Cerebellar nuclear complex (tissue), 1 donor: ENCODE data around the gene GOLGA2.
"Not testable (repeated sequence)": the region's sequence is repeated elsewhere in the genome, so short reads cannot be mapped to it uniquely, and the experiment has no call there.

Experiments
- DNase-seq, 2 experiments: peaks; one replicate each; lab custom pipeline; 2025; lab: John Stamatoyannopoulos, UW

The GOLGA2 gene

GRCh38 chr9:128294142-128294541 is 18.3 kb upstream of the GOLGA2 start:
- no peak for DNase-seq

DNA sequence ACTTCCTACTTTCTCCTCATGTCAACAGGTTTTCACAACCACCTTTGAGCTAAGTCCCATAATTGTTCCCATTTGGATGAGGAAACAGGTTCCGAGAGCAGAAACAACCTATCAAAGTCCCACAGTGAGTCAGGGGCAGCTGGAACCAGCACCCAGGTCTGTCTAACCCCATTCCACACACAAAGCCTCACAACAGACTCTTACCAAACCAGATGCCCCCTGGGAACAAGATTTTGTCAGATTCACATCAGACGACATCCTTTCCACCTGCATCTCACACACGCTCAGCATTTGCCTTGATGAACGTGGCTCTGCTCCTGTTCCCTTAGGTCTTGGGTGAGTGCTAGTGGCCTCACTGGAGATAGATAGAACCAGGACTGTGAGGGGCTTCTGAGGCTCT is 17.3 kb upstream of the GOLGA2 start:
- no peak for DNase-seq

DNA sequence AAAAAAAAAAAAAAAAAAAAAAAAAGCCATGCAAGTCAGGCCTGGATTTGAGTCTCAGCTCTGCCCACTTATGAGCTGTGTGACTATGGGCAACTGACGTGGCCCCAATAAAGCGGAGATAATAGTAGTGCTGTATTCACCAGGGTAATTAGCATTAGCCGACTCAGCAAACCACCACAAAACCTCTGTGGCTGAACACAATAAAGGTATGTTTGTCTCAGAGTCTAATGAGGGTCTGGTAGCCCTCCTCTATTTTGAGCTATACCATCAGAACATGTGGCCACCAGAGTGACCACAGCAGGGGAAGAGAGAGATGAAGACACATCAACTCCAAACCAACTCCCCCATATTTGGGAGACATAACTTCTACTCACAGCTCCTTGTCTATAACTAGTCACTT is 16.2 kb upstream of the GOLGA2 start:
- no peak for DNase-seq

GRCh38 chr9:128288273-128289004 is 12.6 kb upstream of the GOLGA2 start:
- no peak for DNase-seq

GRCh38 chr9:128286440-128286839 is 10.6 kb upstream of the GOLGA2 start:
- peak in 1 of 2 experiments; percentile 17 for DNase-seq

DNA sequence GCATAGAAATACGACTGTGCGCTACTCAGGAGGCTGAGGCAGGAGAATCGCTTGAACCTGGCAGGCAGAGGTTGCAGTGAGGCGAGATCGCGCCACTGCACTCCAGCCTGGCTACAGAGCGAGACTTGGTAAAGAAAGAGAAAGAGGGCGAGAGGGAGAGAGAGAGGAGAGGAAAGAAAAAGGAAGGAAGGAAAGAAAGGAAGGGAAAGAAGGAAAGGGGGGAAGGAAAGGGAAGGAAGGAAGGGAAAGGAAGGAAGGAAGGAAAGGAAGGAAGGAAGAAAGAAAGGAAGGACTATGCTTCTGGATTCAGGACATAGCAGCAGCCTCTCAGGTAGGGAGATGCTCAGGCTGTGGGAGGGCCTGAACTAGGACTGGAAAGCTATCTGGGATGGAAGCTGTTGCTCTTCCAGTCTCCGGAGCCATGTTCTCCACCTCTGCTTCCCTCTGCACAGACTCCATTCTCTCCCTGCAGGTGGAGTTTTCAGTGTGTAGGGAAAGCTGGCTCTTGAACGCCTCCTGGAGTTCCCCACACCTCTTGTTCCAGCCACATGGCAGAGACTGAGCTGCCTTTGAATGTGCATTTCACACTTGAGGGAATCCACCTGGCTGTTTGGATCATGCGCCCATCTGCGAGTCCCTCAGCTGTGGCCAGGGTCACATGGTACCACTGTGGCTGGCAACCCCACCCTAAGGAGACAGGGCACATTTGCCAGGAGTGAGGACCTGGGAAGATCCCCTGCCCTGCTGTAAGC is 9.4 kb upstream of the GOLGA2 start:
- peak in 1 of 2 experiments; percentile 4 for DNase-seq

- DNase-seq = no peak
These were observed 6.7 kb upstream of the GOLGA2 start for GRCh38 chr9:128282500-128282899.

DNA sequence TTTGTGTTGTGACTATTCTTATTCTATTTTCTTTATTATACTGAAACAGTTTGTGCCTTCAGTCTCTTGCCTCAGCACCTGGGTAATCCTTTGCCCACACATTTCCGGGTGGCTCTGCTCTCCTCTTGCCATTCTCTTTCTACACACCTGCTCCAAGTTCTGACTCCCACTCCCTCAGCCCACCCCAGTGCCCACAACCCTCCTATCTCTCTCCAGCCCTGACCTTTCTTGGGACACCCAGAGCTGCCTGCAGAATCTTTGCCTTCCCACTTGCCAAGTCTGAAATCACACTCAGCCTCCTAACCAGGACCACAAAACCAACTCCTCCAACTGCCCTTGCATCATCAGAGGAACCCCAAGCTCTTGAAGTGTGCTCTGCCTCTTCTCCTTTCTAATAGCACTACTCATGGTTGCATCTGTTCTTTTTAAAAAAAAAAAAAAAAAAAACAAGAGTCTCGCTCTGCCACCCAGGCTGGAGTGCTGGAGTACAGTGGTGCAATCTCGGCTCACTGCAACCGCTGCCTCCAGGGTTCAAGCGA is 4.3 kb upstream of the GOLGA2 start:
- no peak for DNase-seq

DNA sequence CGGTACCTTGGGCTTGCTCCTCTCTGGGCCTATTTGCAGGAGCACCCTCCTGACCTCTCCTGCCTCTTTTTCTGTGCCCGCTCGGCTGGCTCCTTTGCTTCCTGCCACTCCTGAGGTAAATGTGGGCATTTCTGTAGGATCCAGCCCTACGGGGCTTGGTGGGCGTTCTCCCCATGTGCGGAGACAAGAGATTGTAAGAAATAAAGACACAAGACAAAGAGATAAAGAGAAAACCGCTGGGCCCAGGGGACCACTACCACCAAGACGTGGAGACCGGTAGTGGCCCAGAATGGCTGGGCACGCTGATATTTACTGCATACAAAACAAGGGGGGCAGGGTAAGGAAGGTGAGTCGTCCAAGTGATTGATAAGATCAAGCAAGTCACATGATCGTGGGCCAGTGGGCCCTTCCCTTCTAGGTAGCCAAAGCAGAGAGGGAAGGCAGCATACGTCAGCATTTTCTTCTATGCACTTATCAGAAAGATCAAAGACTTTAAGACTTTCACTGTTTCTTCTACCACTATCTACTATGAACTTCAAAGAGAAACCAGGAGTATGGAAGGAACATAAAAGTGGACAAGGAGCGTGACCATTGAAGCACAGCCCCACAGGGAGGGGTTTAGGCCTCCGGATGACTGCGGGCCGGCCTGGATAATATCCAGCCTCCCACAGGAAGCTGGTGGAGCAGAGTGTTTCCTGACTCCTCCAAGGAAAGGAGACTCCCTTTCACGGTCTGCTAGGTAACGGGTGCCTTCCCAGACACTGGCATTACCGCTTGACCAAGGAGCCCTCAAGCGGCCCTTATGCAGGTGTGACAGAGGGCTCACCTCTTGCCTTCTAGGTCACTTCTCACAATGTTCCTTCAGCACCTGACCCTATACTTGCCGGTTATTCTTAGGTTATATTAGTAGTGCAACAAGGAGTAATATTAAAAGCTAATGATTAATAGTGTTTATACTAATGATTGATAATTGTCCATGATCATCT is 3.6 kb upstream of the GOLGA2 start:
- not testable (repeated sequence) for DNase-seq

GRCh38 chr9:128276574-128277270 is 915 bp upstream of the GOLGA2 start:
- no peak for DNase-seq

- DNase-seq = peak; percentile 84 to 92
These were observed 284 bp upstream of the GOLGA2 start, which contains the start of gene SWI5 for GRCh38 chr9:128276008-128276573. Gene SWI5, plus strand, starts transcription at chr9:128276276.

GRCh38 chr9:128274245-128274644 is 1.6 kb downstream of the GOLGA2 start:
- no peak for DNase-seq

DNA sequence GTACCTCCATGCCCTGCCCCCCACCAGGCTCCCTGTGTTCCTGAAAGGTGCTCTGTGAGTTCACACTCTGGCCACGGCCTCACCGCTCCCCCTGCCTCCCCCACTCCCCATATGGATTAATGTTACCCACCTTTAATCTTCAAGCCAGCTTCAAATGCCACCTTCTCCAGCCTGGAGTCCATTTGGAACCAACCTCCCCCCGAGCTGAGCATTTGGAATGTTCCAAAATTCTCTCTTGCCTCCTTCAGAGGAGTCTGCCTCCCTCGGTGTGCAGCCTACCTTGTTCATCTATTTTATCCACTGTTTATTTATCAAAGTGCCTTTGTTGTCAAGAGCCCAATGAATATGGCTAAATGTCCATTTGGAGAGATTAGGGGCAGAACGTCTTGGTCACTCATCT is 4.3 kb downstream of the GOLGA2 start:
- DNase-seq = no peak

DNA sequence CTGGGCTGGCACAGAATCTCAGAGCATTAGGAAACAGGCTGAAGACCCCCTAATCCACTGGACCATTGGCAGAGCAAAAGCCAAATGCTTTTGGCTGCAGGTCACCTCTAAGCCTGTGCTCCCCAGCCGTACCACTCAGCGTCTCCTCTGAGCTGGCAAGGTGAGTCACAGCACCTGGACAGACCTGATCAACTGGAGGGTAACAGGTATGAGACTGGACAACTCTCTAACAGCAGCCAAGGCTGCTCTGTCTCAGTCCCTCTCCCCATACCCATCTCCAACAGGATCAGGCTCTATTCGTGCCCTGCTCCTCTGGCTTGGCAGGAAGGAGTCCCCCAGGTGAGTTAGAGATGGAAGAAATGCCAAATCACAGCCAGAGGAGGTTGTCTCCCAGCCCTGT is 4.7 kb downstream of the GOLGA2 start:
- no peak for DNase-seq

DNA sequence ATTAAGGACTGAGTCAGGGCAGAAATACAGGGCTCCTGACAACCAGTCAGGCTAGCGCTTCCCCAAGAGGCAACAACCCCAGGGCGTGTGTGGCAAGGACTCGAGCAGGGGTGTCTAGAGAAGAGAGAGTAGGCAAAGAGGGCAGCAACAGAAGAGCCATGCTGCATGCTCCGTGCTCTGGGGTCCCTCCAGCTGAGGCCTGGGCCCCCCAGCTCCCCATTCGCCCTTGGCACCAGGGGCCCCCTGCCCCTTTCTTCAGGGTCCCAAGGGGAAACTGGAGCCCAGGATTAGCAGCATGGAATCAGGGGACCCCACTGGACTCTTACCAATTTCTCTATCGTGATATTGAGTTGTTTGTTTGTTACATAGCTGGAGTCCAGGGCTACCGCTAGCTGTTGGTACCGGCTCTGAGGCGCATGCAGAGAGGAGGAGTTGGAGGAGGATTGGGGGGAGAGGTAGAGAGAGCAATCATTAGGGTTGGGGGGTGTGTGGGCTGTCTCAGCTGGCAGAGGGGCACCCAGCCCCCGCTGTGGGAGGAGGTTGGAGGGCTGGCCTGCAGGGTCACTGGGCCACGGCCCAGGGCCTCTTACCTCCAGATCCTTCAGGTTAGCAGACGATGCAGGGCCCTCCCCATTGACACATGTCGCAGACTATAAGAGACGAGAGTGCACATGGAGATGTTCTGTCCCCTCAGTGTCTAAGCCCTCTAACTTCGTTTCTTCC is 8.8 kb downstream of the GOLGA2 start:
- no peak for DNase-seq

- no peak for DNase-seq
These were observed 10.4 kb downstream of the GOLGA2 start for GRCh38 chr9:128265348-128265847.

DNA sequence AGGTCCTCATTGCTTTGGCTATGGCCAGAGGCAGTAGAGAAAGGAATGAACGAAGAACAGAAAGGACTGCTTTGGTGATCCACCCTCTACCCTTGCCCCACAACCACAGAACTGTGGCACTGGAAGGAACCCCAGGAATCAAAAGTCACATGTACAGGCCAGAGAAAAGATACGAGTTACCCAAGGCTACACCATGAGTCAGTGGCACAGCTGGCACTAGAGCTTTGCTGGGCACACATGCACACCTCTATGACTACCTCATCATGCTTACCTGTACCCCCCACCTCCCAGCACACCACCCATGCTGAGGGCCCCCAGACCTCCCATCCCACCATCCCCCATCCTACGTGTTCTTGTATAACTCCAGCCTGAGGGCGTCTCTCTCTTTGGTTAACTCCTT is 13.1 kb downstream of the GOLGA2 start:
- no peak for DNase-seq

- no peak for DNase-seq
These were observed 15.5 kb downstream of the GOLGA2 start for GRCh38 chr9:128260340-128260739.

DNA sequence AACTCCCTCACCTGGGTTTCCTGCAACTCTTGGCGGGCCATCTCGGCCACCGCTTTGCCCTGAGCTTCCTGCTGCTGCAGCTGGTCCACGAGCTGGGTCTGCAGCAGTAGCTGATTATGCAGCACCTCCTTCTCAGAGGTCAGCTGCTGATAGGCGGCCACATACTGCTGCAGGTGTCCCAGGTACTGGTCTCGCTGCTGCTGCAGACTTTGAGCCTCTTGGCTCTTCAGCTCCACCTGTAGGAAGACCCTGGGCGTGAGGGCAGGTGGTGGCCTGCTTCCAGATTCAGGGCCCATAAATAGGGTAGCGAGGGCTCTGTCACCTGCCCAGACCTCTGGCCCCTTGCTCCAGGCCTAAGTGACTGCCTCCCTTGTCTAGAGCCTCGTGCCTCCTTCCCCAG is 16.7 kb downstream of the GOLGA2 start:
- DNase-seq = no peak

DNA sequence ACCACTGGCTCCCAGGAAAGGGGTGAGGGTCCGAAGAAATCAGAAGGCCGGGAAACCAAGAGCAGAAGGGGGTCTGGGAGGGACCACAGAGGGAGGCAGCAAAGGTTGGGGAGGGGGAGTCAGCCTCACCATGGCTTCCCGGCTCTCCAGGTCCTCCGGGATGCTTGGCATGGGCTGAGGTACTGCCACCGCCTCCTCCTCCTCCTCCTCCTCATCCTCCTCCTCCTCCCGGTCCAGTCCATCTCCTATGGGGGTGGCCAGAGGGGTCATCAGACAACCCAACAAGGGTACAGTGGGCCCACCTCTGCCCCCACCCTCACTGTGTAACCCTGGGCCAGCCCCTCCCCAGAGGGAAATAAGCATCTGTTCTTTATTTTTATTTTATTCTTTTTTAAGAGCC is 17.5 kb downstream of the GOLGA2 start:
- DNase-seq = no peak
